Measurements from ENCODE around the gene ADGRB3. TPM values are rescaled to one million over a fixed set of nuclear protein-coding genes. Genes with fewer than 3 reads are reported as not detected.

Gene ADGRB3
- total RNA-seq, 1 donor from 2014 or later, result 1.5 TPM

GRCh38 chr6:68874747-68875146, 239.7 kb downstream of the ADGRB3 start:
- Histone ChIP-seq H3K36me3 (no peaks in the 10 kb centered on the region), H3K4me3 (no peak overlapping the region), H3K4me1 (no peaks in the 10 kb centered on the region), H3K27me3 (no peaks in the 10 kb centered on the region), H3K79me2 (ENCODE audit: low read depth) (no peaks in the 10 kb centered on the region), H3K9ac (no peak overlapping the region), H3F3A (ENCODE audit: low read depth) (no peaks in the 10 kb centered on the region), H2AFZ (replicated peaks) (no peak overlapping the region), H3K27ac (no peak overlapping the region), H4K20me1 (ENCODE audit: low read depth) (no peaks in the 10 kb centered on the region), H3K9me3 (ENCODE audit: low read depth) (no peaks in the 10 kb centered on the region), H3K4me2 (no peak overlapping the region)
- DNase-seq (ENCODE audit: low spot score), result no peak
- Mint-ChIP-seq H3K4me3 (no peak overlapping the region), H3K27me3 (ENCODE audit: insufficient read depth, low read depth) (no peaks in the 10 kb centered on the region), H3K36me3 (no peaks in the 10 kb centered on the region), H3K4me1 (no peaks in the 10 kb centered on the region), H3K27ac (no peak overlapping the region), H3K9me3 (peaks cover 4% of the 10 kb centered on the region)
- TF ChIP-seq EZH2phosphoT487 (IDR thresholded peaks at IDR 0.05), result no peak
- TF ChIP-seq CTCF (IDR thresholded peaks at IDR 0.05), result no peak
- no peak for TF ChIP-seq EZH2 (IDR thresholded peaks at IDR 0.05)

- no peak overlapping the region for H3K27ac Mint-ChIP-seq
- DNase-seq (ENCODE audit: low spot score), result no peak
- no peak overlapping the region for H3K4me3 Mint-ChIP-seq
- TF ChIP-seq CTCF (IDR thresholded peaks at IDR 0.05), result no peak
- no peak for TF ChIP-seq EZH2 (IDR thresholded peaks at IDR 0.05)
- TF ChIP-seq EZH2phosphoT487 (IDR thresholded peaks at IDR 0.05), result no peak
- Histone ChIP-seq H3K9ac (no peak overlapping the region), H3K27me3 (no peaks in the 10 kb centered on the region), H3K4me1 (no peaks in the 10 kb centered on the region), H3K9me3 (ENCODE audit: low read depth) (no peaks in the 10 kb centered on the region), H3K4me3 (no peak overlapping the region), H3K4me2 (no peak overlapping the region), H3K36me3 (no peaks in the 10 kb centered on the region), H3K27ac (no peak overlapping the region), H3K79me2 (ENCODE audit: low read depth) (no peaks in the 10 kb centered on the region), H3F3A (ENCODE audit: low read depth) (no peaks in the 10 kb centered on the region), H2AFZ (replicated peaks) (no peak overlapping the region), H4K20me1 (ENCODE audit: low read depth) (no peaks in the 10 kb centered on the region)
- peaks cover 3% of the 10 kb centered on the region for H3K4me1 Mint-ChIP-seq
- H3K27me3 Mint-ChIP-seq (ENCODE audit: insufficient read depth, low read depth), result no peaks in the 10 kb centered on the region
- H3K36me3 Mint-ChIP-seq, result no peaks in the 10 kb centered on the region
- H3K9me3 Mint-ChIP-seq, result peaks cover 4% of the 10 kb centered on the region
Observed at GRCh38 chr6:68875403-68875802, 240.3 kb downstream of the ADGRB3 start.

GRCh38 chr6:68876792-68877493, 241.9 kb downstream of the ADGRB3 start:
- H3K27me3 Mint-ChIP-seq (ENCODE audit: insufficient read depth, low read depth), result no peaks in the 10 kb centered on the region
- H3K4me1 Mint-ChIP-seq, result peaks cover 3% of the 10 kb centered on the region

More at GRCh38 chr6:68876792-68877493, 241.9 kb downstream of the ADGRB3 start:
- Mint-ChIP-seq H3K4me3 (no peak overlapping the region), H3K36me3 (no peaks in the 10 kb centered on the region), H3K9me3 (peaks cover 4% of the 10 kb centered on the region), H3K27ac (no peak overlapping the region)
- peak; percentile 40 for DNase-seq (ENCODE audit: low spot score)
- H3K79me2 ChIP-seq (ENCODE audit: low read depth), result no peaks in the 10 kb centered on the region
- H3K4me1 ChIP-seq, result no peaks in the 10 kb centered on the region
- no peaks in the 10 kb centered on the region for H4K20me1 ChIP-seq (ENCODE audit: low read depth)
- H3K27ac ChIP-seq, result no peak overlapping the region
- no peak overlapping the region for H3K4me2 ChIP-seq
- H3K4me3 ChIP-seq, result no peak overlapping the region
- TF ChIP-seq EZH2 (IDR thresholded peaks at IDR 0.05) (no peak), CTCF (IDR thresholded peaks at IDR 0.05) (peak; percentile 69)
- no peaks in the 10 kb centered on the region for H3K27me3 ChIP-seq
- H3K36me3 ChIP-seq, result no peaks in the 10 kb centered on the region
- H3K9me3 ChIP-seq (ENCODE audit: low read depth), result no peaks in the 10 kb centered on the region
- no peak overlapping the region for H3K9ac ChIP-seq
- no peak overlapping the region for H2AFZ ChIP-seq (replicated peaks)
- H3F3A ChIP-seq (ENCODE audit: low read depth), result no peaks in the 10 kb centered on the region

All from neural progenitor cell (in vitro differentiated cells).